Smooth muscle cell (in vitro differentiated cells): ENCODE results near the gene KCNIP1. TPM values are rescaled to one million over a fixed set of nuclear protein-coding genes. Genes with fewer than 3 reads are reported as not detected.
A peak's percentile ranks its signal among the peaks of the same experiment; 100 is the strongest.

Experiments
- DNase-seq: peaks from one replicate; lab custom pipeline; 2025; ENCODE audit not compliant: unreplicated experiment; lab: John Stamatoyannopoulos, UW
- H2AFZ ChIP-seq: fragments of 200-600 bp; sonication (generic); 2 replicates; pipeline ENCODE4 v1.6.0; 2016; ENCODE audit warnings: antibody characterized with exemption, low read depth, mild to moderate bottlenecking
- H3F3A ChIP-seq: fragments of 200-600 bp; sonication (generic); 2 replicates; pipeline ENCODE4 v1.6.0; 2017; ENCODE audit warnings: antibody characterized with exemption, low read depth
- H3K27ac ChIP-seq: fragments of 200-600 bp; sonication (generic); 2 replicates; pipeline ENCODE4 v1.5.1; 2016; ENCODE audit warnings: low read depth, mild to moderate bottlenecking
- H3K27me3 ChIP-seq: fragments of 200-600 bp; sonication (generic); 2 replicates; pipeline ENCODE4 v1.6.1; 2016; ENCODE audit warnings: low read depth, mild to moderate bottlenecking
- H3K36me3 ChIP-seq: fragments of 200-600 bp; sonication (generic); 2 replicates; pipeline ENCODE4 v1.5.1; 2016; ENCODE audit warnings: low read depth
- H3K4me1 ChIP-seq: fragments of 200-600 bp; sonication (generic); 2 replicates; pipeline ENCODE4 v1.5.1; 2016; ENCODE audit warnings: low read depth
- H3K4me2 ChIP-seq: fragments of 200-600 bp; sonication (generic); 2 replicates; pipeline ENCODE4 v1.6.0; 2016; ENCODE audit warnings: mild to moderate bottlenecking
- H3K4me3 ChIP-seq: fragments of 200-600 bp; sonication (generic); 2 replicates; pipeline ENCODE4 v1.5.1; 2016; ENCODE audit warnings: mild to moderate bottlenecking
- H3K79me2 ChIP-seq: fragments of 200-600 bp; sonication (generic); 2 replicates; pipeline ENCODE4 v1.6.0; 2016; ENCODE audit warnings: low read depth, mild to moderate bottlenecking
- H3K9ac ChIP-seq: fragments of 200-600 bp; sonication (generic); 2 replicates; pipeline ENCODE4 v1.6.0; 2016; ENCODE audit warnings: low read depth
- H3K9me3 ChIP-seq: fragments of 200-600 bp; sonication (generic); replicated peaks from 2 replicates; pipeline ENCODE4 v1.5.1; 2016; ENCODE audit warnings: low read depth
- H4K20me1 ChIP-seq: fragments of 200-600 bp; sonication (generic); 2 replicates; pipeline ENCODE4 v1.6.0; 2016; ENCODE audit warnings: low read depth
- WGBS: methylation state at CpG from one replicate; pipeline ENCODE4 v1.1.7; 2016; ENCODE audit warnings: low lambda C conversion rate; 5-methylcytosine and 5-hydroxymethylcytosine counted together
- polyA plus RNA-seq: library from polyadenylated mRNA; unstranded; fragments of >200 nt; fragmentation: Nextera tagmentation; extraction: Ambion mirVana; gene quantifications from 2 replicates; pipeline ENCODE4 v1.2.1, GENCODE V29; 2016
- total RNA-seq: library from RNA; depleted of rRNA; stranded (reverse); fragments of >200 nt; gene quantifications from 2 replicates; pipeline ENCODE4 v1.2.3, GENCODE V29; 2014
- TF ChIP-seq, protein P1 (sequence below): fragments of 200-600 bp; sonication (generic); IDR thresholded peaks from 2 replicates; pipeline ENCODE4 v1.5.1; 2017; ENCODE audit warnings: borderline replicate concordance, mild to moderate bottlenecking, antibody characterized with exemption; ENCODE audit not compliant: insufficient read depth, poor library complexity, severe bottlenecking

Gene KCNIP1
- total and polyA plus RNA-seq, 2 experiments from 2014 or later, result 0.50 TPM; not detected in 1

DNA sequence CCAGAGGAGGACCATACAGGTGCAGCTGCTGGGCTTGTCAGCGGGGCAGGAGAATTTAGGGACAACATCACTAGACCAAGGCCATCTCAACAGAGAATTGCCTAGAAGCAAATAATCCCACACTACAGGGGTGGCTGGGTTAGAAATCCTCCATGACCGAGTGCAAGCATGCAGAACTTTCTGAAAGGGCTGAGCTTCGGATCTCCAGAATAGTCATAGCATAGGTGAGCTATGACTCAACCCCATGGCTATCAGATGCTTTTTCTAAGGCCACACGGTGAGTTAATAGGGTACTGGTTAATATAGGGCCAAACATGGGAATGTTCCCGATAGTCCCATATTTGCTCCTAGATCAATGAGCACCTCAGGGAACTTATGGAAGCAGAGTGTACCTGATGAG is 4.2 kb downstream of the KCNIP1 start:
- WGBS, result 73% methylated on average over 5 of the region's 5 CpGs

DNA sequence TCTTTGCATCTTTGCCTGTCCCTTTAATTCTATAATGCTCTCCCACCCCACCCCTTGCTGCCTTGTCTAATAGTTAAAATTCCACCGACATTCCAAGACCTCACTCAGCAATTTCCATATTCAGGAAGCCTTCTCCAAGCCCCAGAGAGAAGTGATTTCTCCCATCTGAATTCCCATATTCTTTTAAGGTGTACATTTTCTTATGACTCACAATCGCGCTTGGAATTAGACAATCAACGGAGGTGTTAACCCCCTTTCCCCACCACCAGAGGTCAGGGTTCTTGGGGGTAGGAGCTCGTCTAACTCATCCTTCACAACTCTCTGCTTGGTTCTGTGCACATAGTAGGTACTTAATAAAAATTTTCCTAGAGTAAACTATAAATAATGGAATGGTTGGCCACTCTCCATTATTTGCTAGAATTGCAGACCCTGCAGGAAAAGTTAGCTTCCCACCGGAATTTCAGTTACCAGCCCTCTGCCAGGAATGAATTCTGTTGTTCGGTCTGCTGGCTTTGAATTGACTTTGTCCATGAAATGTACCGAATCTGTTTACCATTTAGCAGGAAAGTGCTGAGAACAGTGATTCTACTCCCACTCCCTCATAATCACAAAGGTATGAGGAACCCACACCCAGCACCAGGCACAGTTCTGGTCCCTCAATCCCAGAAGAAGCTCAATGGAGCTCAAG is 5.0 kb downstream of the KCNIP1 start:
- Histone ChIP-seq H3K4me3 (no peak overlapping the region), H3K27ac (no peak overlapping the region), H3K9ac (no peak overlapping the region), H3K36me3 (no peaks in the 10 kb centered on the region), H3F3A (no peaks in the 10 kb centered on the region), H3K27me3 (peaks cover 30% of the 10 kb centered on the region), H3K4me1 (peaks cover 5% of the 10 kb centered on the region), H3K79me2 (no peaks in the 10 kb centered on the region), H3K9me3 (no peaks in the 10 kb centered on the region), H2AFZ (no peak overlapping the region), H4K20me1 (no peaks in the 10 kb centered on the region), H3K4me2 (no peak overlapping the region)
- WGBS, result 71% methylated on average over 8 of the region's 8 CpGs
- no peak for DNase-seq
- TF ChIP-seq, protein P1, sequence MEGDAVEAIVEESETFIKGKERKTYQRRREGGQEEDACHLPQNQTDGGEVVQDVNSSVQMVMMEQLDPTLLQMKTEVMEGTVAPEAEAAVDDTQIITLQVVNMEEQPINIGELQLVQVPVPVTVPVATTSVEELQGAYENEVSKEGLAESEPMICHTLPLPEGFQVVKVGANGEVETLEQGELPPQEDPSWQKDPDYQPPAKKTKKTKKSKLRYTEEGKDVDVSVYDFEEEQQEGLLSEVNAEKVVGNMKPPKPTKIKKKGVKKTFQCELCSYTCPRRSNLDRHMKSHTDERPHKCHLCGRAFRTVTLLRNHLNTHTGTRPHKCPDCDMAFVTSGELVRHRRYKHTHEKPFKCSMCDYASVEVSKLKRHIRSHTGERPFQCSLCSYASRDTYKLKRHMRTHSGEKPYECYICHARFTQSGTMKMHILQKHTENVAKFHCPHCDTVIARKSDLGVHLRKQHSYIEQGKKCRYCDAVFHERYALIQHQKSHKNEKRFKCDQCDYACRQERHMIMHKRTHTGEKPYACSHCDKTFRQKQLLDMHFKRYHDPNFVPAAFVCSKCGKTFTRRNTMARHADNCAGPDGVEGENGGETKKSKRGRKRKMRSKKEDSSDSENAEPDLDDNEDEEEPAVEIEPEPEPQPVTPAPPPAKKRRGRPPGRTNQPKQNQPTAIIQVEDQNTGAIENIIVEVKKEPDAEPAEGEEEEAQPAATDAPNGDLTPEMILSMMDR, result peak; percentile 14

More for the DNA sequence above, 4.2 kb downstream of the KCNIP1 start:
- TF ChIP-seq, protein P1, result no peak
- Histone ChIP-seq H3K36me3 (no peaks in the 10 kb centered on the region), H3K4me1 (peaks cover 5% of the 10 kb centered on the region), H3K27ac (no peak overlapping the region), H3K4me3 (no peak overlapping the region), H3K9ac (no peak overlapping the region), H3K79me2 (no peaks in the 10 kb centered on the region), H3F3A (no peaks in the 10 kb centered on the region), H3K4me2 (no peak overlapping the region), H2AFZ (no peak overlapping the region), H3K9me3 (no peaks in the 10 kb centered on the region), H3K27me3 (peaks cover 35% of the 10 kb centered on the region), H4K20me1 (no peaks in the 10 kb centered on the region)
- no peak for DNase-seq

DNA sequence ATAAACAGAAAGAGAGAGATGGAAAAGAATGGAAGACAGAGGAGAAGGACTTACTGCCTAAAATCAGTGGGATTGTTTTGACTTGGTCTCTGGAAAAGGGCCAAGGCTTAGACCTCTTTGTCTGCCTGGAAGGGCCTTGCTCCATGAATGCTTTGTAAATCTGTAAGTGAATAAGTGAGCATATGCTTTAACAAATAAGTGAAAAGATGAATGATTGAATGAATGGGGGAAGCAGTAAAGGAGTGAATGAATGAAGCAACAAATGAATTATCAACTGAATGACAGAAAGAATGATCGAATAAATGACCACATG is 5.5 kb downstream of the KCNIP1 start:
- Histone ChIP-seq H3F3A (no peaks in the 10 kb centered on the region), H3K27me3 (peaks cover 29% of the 10 kb centered on the region), H3K9me3 (no peaks in the 10 kb centered on the region), H3K4me1 (peaks cover 3% of the 10 kb centered on the region), H3K36me3 (no peaks in the 10 kb centered on the region), H3K4me2 (no peak overlapping the region), H3K4me3 (no peak overlapping the region), H4K20me1 (no peaks in the 10 kb centered on the region), H3K79me2 (no peaks in the 10 kb centered on the region), H3K27ac (no peak overlapping the region), H2AFZ (no peak overlapping the region), H3K9ac (no peak overlapping the region)
- TF ChIP-seq, protein P1, result no peak
- WGBS, result 91% methylated on average over 1 of the region's 1 CpG
- DNase-seq, result no peak

DNA sequence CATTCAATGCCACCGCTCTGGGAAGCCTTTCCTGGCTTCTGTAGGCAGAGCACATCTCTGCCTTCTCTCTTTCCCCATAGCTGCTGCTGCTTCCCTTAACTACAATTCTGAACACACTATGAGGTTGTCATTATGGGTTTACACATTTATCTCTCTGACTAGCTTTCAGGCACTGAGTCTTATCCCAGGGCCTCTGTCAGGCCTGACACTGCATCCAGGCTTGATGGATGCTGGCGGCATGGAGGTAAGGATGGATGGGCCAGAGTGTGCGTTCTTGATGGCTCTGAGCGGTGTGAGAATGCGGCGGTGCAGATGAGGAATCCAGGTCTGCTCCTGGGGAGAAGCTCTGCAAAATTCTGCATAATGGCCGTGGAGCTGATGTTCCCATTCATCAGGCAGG is 6.3 kb downstream of the KCNIP1 start:
- H3K9me3 ChIP-seq, result no peaks in the 10 kb centered on the region
- H3K4me3 ChIP-seq, result no peak overlapping the region
- no peaks in the 10 kb centered on the region for H4K20me1 ChIP-seq
- no peak overlapping the region for H3K4me2 ChIP-seq
- no peak overlapping the region for H2AFZ ChIP-seq
- 90% methylated on average over 7 of the region's 7 CpGs for WGBS
- no peaks in the 10 kb centered on the region for H3F3A ChIP-seq
- no peaks in the 10 kb centered on the region for H3K4me1 ChIP-seq
- H3K79me2 ChIP-seq, result no peaks in the 10 kb centered on the region
- no peak overlapping the region for H3K27ac ChIP-seq
- TF ChIP-seq, protein P1, result no peak
- DNase-seq, result no peak
- peaks cover 27% of the 10 kb centered on the region for H3K27me3 ChIP-seq
- no peaks in the 10 kb centered on the region for H3K36me3 ChIP-seq
- H3K9ac ChIP-seq, result no peak overlapping the region
